LNCaP clone FGC (cell line): ENCODE data around the gene LARGE1.

Source experiments
- DNase-seq: peaks from one replicate; pipeline ENCODE4 v3.0.0-alpha.2; 2011; ENCODE audit warnings: low read depth
- H3K4me3 ChIP-seq: 2 replicates; pipeline ENCODE4 v1.5.1; 2011; ENCODE audit warnings: mild to moderate bottlenecking, low read depth, low read length, control low read depth
- CTCF ChIP-seq: IDR thresholded peaks from 2 replicates; pipeline ENCODE4 v1.5.1; 2012; ENCODE audit warnings: mild to moderate bottlenecking; ENCODE audit not compliant: control insufficient read depth, insufficient read depth; ENCODE audit errors: extremely low read depth

The LARGE1 gene

GRCh38 chr22:33906475-33906874, 13.8 kb downstream of the LARGE1 start:
- DNase-seq = no peak
- no peak overlapping the region for H3K4me3 ChIP-seq
- TF ChIP-seq CTCF = no peak

GRCh38 chr22:33903012-33903411, 17.3 kb downstream of the LARGE1 start:
- TF ChIP-seq CTCF = no peak
- H3K4me3 ChIP-seq = no peak overlapping the region
- no peak for DNase-seq

GRCh38 chr22:33902073-33902472, 18.2 kb downstream of the LARGE1 start:
- H3K4me3 ChIP-seq = no peak overlapping the region
- no peak for DNase-seq
- TF ChIP-seq CTCF = no peak

- no peak for DNase-seq
- no peak overlapping the region for H3K4me3 ChIP-seq
- no peak for TF ChIP-seq CTCF
Measured at GRCh38 chr22:33898121-33898520, 22.2 kb downstream of the LARGE1 start.

GRCh38 chr22:33897448-33897835, 22.8 kb downstream of the LARGE1 start:
- no peak overlapping the region for H3K4me3 ChIP-seq
- no peak for DNase-seq
- TF ChIP-seq CTCF = no peak

GRCh38 chr22:33896575-33897447, 23.5 kb downstream of the LARGE1 start:
- no peak for DNase-seq
- no peak overlapping the region for H3K4me3 ChIP-seq
- TF ChIP-seq CTCF = no peak

- H3K4me3 ChIP-seq = no peak overlapping the region
- no peak for DNase-seq
- TF ChIP-seq CTCF = no peak
Measured at GRCh38 chr22:33896154-33896553, 24.1 kb downstream of the LARGE1 start.
